Erythroblast (primary cell): ENCODE data around the gene ABCC3.
"Not testable (repeated sequence)": the region's sequence is repeated elsewhere in the genome, so short reads cannot be mapped to it uniquely, and the experiment has no call there.

Experiments
- DNase-seq, 2 experiments: peaks; one replicate each; lab custom pipeline; 2025; lab: John Stamatoyannopoulos, UW
- GATA1 ChIP-seq: IDR thresholded peaks from 2 replicates; pipeline ENCODE4 v1.6.1; 2011; ENCODE audit warnings: low read depth, mild to moderate bottlenecking, control low read depth, low read length, moderate library complexity
- POLR2A ChIP-seq: IDR thresholded peaks from 2 replicates; pipeline ENCODE4 v1.6.1; 2011; ENCODE audit warnings: mild to moderate bottlenecking, low read length

ABCC3 gene

DNA sequence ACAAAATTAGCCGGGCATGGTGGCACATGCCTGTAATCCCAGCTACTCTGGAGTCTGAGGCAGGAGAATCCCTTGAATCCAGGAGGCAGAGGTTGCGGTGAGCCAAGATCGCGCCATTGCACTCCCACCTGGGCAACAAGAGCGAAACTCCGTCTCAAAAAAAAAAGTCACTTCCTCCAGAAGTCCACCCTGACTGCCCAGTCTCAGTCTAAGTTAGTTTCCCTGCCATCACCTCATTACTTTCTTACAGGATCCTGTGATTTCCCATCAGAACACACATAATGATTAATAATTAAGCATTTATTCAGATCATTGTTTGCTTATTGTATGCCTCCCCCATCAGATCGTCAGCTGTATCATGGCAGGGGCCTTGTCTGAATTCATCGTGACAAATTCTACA is 31.6 kb downstream of the ABCC3 start:
- no peak for DNase-seq
- TF ChIP-seq GATA1 (no peak), POLR2A (no peak)

DNA sequence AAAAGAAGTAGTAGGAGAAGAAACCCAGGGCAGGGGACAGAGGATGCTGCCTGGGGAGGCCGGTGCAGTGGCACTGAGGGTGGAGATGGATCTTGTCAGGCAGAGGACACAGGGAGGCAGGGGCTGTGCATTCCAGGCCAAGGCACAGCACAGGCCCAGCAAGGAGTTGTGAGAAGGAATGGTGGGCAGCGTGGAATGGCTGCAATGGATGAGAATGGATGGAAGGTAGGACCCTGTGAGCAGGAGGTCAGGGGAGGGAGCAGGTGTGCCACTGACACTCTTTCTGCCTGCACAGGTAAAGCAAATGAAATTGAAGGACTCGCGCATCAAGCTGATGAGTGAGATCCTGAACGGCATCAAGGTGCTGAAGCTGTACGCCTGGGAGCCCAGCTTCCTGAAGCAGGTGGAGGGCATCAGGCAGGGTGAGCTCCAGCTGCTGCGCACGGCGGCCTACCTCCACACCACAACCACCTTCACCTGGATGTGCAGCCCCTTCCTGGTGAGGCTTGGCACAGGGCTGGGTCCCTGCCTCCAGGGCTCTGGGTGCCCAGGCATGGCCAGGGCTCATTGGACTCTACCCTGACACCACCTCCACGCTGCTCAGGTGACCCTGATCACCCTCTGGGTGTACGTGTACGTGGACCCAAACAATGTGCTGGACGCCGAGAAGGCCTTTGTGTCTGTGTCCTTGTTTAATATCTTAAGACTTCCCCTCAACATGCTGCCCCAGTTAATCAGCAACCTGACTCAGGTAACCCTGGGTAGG is 32.8 kb downstream of the ABCC3 start:
- DNase-seq = no peak
- TF ChIP-seq GATA1 = no peak
- no peak for TF ChIP-seq POLR2A

DNA sequence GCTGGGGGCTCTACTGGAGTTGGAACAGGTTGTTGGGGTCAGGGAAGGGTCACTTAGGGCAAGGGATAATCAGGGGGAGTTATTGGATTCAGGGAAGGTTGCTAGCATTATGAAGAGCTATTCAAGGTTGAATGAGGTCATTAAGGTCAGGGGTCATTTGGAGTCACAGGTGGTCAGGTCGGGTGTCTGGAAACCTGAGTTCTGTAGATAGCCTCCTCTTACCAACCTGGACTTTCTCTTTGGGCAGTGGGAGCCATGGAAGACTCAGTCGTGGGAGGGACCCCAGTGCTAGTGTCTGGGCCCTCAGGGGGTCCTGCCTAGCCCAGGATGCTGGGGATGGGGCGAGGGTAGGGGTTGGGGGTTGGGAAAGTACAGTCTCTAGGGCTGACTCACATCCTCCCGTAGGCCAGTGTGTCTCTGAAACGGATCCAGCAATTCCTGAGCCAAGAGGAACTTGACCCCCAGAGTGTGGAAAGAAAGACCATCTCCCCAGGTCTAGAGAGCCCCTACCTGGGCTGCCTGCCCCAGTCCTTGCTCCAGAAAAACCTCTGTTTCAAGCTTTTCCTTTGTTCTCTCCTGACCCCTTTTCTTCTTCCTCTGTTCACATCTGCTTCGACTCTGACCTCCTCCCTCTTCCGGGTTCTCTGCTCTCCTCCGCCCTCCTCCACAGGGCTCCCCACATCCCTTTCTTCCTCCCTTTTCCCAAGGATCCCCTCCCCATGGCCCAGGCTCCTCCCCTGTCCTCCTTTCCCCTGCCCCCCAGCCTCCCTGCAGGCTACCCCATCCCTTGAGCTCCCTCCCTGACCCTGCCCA is 33.5 kb downstream of the ABCC3 start:
- TF ChIP-seq POLR2A (no peak), GATA1 (no peak)
- no peak for DNase-seq

DNA sequence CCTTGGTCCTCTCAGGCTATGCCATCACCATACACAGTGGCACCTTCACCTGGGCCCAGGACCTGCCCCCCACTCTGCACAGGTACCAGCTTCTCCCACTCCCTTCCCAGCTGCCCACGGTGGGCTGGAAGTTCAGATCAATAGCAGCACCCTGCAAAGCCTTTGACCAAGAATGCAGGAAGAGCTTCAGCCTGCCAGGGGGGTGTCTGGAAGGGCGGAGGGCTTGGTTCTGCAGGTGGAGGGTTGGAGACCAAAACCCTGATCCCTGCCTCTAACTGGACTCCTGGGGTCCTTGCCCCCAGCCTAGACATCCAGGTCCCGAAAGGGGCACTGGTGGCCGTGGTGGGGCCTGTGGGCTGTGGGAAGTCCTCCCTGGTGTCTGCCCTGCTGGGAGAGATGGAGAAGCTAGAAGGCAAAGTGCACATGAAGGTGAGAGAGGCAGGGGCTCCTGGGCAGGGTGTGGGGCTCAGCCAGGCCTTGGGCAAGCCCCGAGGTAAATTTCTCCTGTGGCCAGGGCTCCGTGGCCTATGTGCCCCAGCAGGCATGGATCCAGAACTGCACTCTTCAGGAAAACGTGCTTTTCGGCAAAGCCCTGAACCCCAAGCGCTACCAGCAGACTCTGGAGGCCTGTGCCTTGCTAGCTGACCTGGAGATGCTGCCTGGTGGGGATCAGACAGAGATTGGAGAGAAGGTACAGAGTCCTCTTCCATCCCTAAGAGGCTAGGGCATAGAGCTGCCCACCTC is 34.3 kb downstream of the ABCC3 start:
- no peak for DNase-seq
- TF ChIP-seq POLR2A = no peak
- TF ChIP-seq GATA1 = no peak

DNA sequence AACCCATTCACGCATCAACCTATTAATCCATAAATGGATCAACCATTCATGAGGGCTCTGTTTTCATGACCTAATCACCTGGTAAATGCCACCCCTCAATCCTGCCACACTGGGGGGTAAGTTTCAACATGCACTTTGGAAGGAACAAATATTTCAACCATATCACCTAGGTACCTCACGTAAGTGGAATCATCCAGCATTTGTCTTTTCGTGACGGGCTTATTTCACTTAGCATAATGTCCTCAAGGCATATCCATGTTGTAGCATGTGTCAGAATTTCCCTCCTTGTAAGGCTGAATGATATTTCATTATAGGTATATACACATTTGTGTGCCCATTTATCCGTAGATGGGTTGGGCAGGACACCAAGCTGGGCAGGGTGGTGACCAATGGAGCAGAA is 37.4 kb downstream of the ABCC3 start:
- TF ChIP-seq GATA1 (no peak), POLR2A (no peak)
- DNase-seq = no peak

DNA sequence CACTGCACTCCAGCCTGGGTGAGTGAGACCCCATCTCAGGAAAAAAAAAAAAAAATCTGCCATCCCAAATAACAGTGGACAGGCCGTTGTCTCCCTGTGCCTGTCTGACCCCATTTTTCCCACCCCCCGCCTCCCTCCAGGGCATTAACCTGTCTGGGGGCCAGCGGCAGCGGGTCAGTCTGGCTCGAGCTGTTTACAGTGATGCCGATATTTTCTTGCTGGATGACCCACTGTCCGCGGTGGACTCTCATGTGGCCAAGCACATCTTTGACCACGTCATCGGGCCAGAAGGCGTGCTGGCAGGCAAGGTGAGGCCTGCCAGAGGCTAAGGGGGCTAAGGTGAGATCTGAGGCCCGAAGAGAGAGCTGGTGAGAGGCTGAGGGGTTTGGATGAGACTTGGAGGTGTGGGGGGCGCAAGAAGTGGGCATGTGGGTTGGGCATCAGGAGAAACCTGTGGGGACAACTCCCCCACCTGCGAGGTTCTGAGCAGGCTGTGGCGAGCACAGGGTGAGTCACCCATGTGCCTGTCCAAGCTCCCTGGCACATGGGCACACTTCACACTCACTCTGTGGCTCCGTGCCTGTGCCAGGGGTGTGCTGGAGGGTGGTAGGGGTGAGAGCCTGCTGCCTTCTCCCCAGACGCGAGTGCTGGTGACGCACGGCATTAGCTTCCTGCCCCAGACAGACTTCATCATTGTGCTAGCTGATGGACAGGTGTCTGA is 38.3 kb downstream of the ABCC3 start:
- TF ChIP-seq POLR2A = no peak
- no peak for TF ChIP-seq GATA1
- no peak for DNase-seq

DNA sequence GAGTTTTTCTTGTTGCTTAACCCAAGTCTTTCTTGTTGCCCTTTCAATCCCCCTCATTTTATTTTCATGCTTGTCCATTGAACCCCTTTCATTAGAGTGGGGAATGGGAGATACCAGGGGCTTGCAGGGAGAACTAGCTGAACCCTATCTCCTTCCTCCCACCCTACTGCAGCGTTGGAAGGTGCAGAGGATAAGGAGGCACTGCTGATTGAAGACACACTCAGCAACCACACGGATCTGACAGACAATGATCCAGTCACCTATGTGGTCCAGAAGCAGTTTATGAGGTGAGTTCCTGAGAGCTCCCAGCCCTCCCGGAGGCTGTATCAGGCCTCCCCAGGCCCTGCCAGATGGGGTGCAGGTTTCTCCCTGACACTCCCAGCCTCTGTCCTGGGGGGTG is 40.5 kb downstream of the ABCC3 start:
- DNase-seq = no peak
- TF ChIP-seq GATA1 (no peak), POLR2A (no peak)

DNA sequence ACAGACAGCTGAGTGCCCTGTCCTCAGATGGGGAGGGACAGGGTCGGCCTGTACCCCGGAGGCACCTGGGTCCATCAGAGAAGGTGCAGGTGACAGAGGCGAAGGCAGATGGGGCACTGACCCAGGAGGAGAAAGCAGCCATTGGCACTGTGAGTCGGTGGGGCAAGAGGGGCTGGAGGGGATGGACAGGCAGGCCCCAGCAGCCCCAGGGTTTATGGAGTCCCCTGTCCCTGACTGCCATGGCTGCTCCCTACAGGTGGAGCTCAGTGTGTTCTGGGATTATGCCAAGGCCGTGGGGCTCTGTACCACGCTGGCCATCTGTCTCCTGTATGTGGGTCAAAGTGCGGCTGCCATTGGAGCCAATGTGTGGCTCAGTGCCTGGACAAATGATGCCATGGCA is 40.9 kb downstream of the ABCC3 start:
- TF ChIP-seq GATA1 = no peak
- TF ChIP-seq POLR2A = no peak
- no peak for DNase-seq

DNA sequence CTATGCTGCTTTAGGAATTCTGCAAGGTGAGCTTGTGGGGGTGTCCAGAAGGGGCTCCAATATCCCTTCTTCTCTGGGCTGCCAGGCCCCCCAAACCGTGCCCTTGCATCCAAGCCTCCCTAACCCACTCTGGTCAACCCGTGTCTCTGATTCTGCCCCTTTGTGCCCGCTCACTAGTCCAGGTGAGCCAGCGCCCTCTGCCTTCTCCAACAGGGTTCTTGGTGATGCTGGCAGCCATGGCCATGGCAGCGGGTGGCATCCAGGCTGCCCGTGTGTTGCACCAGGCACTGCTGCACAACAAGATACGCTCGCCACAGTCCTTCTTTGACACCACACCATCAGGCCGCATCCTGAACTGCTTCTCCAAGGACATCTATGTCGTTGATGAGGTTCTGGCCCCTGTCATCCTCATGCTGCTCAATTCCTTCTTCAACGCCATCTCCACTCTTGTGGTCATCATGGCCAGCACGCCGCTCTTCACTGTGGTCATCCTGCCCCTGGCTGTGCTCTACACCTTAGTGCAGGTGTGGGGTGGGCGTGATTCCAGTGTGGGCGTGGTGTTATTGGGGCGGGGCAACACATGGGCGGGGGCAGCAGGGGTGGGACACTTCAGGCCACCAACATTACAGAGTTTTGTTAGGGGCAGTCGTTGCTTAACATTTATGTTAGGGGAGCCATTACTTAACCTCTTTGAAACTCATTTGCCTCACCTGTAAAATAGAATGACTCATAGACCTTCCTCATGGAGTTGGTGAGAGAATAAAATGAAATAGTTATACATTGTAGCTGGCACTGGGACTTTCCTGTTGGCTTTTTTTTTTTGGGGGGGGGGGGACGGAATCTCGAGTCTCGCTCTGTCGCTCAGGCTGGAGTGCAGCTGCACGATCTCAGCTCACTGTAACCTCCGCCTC is 41.6 kb downstream of the ABCC3 start:
- DNase-seq = no peak
- TF ChIP-seq GATA1 = no peak
- no peak for TF ChIP-seq POLR2A

DNA sequence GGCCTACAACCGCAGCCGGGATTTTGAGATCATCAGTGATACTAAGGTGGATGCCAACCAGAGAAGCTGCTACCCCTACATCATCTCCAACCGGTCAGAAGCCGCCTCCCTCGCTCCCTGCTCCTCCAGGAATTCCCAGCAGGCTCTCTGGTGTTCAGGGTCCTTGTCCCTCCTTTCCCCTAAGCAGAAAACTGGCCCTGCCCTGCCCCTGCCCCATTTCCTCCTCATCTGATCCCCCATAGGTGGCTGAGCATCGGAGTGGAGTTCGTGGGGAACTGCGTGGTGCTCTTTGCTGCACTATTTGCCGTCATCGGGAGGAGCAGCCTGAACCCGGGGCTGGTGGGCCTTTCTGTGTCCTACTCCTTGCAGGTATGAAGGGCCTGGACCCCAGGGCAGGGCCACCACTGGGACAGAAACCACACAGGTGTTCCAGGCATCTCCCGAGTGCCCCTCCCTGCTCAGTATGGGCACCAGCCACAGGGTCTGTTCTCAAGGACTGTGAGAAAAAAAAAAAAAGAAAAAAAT is 43.2 kb downstream of the ABCC3 start:
- no peak for DNase-seq
- TF ChIP-seq POLR2A (no peak), GATA1 (no peak)

DNA sequence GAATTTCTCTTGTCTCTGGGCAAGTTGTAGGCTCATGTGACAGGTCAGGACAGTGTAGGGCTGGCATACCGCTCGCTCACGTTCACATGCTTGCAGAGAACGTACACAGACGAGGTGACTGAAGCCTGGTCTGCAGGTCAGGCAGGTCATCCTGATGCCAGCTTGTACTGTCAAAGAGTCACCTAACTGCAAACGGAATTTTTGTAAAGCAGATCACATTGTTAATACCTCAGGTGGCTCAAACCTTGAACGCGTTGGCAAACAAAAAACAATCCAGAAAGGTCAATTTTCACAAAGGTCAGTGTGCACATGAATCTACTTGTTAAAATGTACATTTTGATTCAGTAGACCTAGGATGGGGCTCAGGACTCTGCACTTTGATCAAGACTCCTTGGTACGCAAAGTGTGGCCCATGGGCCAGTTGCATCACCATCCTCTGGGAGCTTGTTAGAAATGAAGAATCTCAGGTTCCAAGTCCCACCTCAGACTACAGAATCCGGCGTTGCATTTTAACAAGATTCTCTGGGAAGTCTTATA is 44.4 kb downstream of the ABCC3 start:
- no peak for DNase-seq
- TF ChIP-seq POLR2A = no peak

DNA sequence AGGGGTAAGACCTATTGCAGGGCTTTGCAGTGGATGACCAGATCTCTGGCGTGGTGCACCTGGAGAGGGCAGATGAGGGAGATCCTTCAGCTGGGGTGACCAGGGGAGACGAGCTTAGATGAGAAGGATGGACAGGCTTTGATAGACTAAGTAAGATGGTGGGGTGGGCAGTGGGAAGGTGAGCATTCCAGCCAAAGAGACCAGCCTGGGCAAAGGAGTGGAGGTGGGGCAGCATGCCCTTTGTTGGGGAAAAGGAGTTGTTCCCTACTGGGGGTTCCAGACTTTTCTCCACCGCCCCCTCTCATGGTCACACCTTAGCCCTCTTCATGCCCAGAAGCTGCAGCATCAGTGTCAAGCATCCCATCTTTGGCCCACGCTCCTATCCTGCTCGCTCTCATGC is 45.4 kb downstream of the ABCC3 start:
- no peak for DNase-seq
- TF ChIP-seq POLR2A (no peak), GATA1 (no peak)

DNA sequence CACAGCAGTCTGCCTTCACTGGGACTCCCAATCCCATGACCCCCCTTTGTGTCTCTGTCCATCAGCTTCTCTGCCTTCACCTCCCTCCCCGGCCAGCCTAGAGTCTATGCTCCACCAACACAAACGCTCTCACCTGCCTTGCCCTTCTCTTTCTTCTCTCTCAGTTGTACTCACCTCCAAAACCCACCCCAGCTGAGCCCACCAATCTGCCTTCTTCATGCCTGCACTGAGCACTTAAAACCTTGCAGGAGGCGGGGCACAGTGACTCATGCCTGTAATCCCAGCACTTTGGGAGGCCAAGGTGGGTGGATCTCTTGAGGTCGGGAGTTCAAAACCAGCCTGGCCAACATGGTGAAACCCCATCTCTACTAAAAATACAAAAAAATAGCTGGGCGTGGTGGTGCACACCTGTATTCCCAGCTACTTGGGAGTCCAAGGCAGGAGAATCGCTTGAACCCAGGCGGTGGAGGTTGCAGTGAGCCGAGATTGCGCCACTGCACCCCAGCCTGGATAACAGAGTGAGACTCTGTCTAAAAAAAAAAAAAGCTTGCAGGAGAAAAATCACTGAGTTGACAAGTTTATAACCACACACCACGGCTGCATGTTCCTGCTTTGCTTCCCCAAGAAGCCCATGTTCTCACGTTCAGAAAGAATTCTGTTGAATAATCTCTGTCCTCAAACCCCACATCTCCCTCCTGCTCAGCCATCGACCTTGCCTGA is 46.0 kb downstream of the ABCC3 start:
- not testable (repeated sequence) for DNase-seq
